Body of pancreas (tissue), 4 donors: ENCODE measurements around the gene SRRM3. TPM values are rescaled to one million over a fixed set of nuclear protein-coding genes. Genes with fewer than 3 reads are reported as not detected.
"Not testable (repeated sequence)": the region's sequence is repeated elsewhere in the genome, so short reads cannot be mapped to it uniquely, and the experiment has no call there.

Experiments used
- ATAC-seq: fragments of 150-250 bp; one replicate; pipeline ENCODE4 v1.9.1; 2016
- DNase-seq, 4 donors: peaks; one replicate each; pipeline ENCODE4 v3.0.0-alpha.2; 2019
- H3K27ac ChIP-seq, 4 donors: fragments of 200-600 bp; sonication (generic); 1 replicate in 3 of 4; 2 replicates in 1 of 4; pipeline versions ENCODE4 v1.5.1 to v1.6.1; 2016 to 2019; ENCODE audit warnings: mild to moderate bottlenecking in 1 of 4, mixed read lengths in 1 of 4, moderate library complexity in 1 of 4
- H3K27me3 ChIP-seq, 2 donors: fragments of 200-600 bp; sonication (generic); one replicate each; pipeline ENCODE4 v1.6.0; 2016; ENCODE audit warnings: mild to moderate bottlenecking in 1 of 2
- H3K36me3 ChIP-seq, 2 donors: fragments of 200-600 bp; sonication (generic); replicated peaks in 1 of 2; 2 replicates each; pipeline ENCODE4 v1.5.1; 2016; ENCODE audit warnings: low read depth in 2 of 2; ENCODE audit not compliant: insufficient read depth in 1 of 2
- H3K4me1 ChIP-seq: fragments of 200-600 bp; sonication (generic); one replicate; pipeline ENCODE4 v1.6.0; 2016
- H3K4me3 ChIP-seq, 2 donors: fragments of 200-600 bp; sonication (generic); 1 replicate in 1 of 2; 2 replicates in 1 of 2; pipeline ENCODE4 v1.5.1; 2016 to 2019
- H3K9me3 ChIP-seq, 3 donors: fragments of 200-600 bp; sonication (generic); 1 replicate in 2 of 3; 2 replicates in 1 of 3; pipeline ENCODE4 v1.5.1; 2016
- POLR2A ChIP-seq, 3 donors: fragments of 450-650 bp; IDR thresholded peaks; one replicate each; pipeline ENCODE4 v1.6.1; 2016; ENCODE audit warnings: antibody characterized with exemption in 3 of 3, mild to moderate bottlenecking in 2 of 3
- WGBS, 2 donors: methylation state at CpG; one replicate each; pipeline ENCODE4 v1.1.5; 2017; 5-methylcytosine and 5-hydroxymethylcytosine counted together
- intact Hi-C: fragments of 100-400 bp; cut with DNase I; formaldehyde crosslinking; loops from one replicate; pipeline ENCODE4 v1.15.1; 2023
- total RNA-seq, 2 donors: library from RNA; depleted of rRNA; stranded (reverse); fragments of >200 nt; gene quantifications; one replicate each; pipeline ENCODE4 v1.1.0, GENCODE V29; 2016
- TF ChIP-seq, protein P1 (sequence below), 7 experiments: fragments of 450-650 bp in 4 of 7; fragments of 200-600 bp in 3 of 7; sonication (generic) in 3 of 7; IDR thresholded peaks; one replicate each; pipeline ENCODE4 v1.5.1; 2016 to 2019; ENCODE audit warnings: antibody characterized with exemption in 7 of 7

The SRRM3 gene
- total RNA-seq, 2 donors from 2014 or later = 3.4 to 13.8 TPM

DNA sequence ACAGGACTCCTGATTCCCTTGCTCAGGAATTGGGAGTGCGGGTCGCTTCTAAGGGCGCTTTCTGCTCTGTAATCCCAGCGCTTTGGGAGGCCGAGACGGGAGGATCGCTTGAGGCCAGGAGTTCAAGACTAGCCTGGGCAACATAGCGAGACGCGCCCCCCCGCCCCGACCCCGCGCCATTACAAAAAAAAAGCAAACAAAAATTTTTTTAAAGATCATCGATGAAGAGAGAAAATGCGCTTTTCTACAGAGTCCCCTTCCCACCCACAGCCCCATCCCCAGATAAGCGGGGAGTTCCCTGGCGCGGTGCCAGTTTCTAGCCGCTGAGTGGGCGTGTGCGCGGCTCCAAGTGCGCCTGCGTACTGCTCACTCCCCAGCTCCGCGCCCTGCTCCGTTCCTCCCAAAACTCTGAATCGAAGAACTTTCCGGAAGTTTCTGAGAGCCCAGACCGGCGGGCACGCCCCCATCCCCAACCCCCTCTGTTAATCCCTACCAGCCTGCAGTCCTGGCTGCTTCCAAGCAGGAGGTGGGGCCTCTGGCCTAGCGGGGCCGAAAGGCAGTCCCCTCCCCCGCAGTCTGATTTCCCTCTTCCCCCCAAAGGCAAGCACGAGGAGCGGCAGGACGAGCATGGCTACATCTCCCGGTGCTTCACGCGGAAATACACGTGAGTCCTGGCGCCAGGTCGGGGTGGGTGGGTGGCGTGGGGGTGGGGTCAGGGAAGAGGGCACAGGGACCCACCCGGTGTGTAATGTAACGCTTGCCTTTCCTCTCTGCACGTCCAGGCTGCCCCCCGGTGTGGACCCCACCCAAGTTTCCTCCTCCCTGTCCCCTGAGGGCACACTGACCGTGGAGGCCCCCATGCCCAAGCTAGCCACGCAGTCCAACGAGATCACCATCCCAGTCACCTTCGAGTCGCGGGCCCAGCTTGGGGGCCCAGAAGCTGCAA, 101.8 kb downstream of the SRRM3 start:
- H3K36me3 ChIP-seq = no peaks in the 10 kb centered on the region
- 3% methylated on average over 43 to 56 of the region's 56 CpGs for WGBS, 2 donors
- no peaks in the 10 kb centered on the region for H3K27me3 ChIP-seq
- peak overlapping the region; percentile 98 to 100 (median 100) for H3K27ac ChIP-seq
- TF ChIP-seq, protein P1, sequence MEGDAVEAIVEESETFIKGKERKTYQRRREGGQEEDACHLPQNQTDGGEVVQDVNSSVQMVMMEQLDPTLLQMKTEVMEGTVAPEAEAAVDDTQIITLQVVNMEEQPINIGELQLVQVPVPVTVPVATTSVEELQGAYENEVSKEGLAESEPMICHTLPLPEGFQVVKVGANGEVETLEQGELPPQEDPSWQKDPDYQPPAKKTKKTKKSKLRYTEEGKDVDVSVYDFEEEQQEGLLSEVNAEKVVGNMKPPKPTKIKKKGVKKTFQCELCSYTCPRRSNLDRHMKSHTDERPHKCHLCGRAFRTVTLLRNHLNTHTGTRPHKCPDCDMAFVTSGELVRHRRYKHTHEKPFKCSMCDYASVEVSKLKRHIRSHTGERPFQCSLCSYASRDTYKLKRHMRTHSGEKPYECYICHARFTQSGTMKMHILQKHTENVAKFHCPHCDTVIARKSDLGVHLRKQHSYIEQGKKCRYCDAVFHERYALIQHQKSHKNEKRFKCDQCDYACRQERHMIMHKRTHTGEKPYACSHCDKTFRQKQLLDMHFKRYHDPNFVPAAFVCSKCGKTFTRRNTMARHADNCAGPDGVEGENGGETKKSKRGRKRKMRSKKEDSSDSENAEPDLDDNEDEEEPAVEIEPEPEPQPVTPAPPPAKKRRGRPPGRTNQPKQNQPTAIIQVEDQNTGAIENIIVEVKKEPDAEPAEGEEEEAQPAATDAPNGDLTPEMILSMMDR (IDR thresholded peaks at IDR 0.05) = no peak
- TF ChIP-seq POLR2A (IDR thresholded peaks at IDR 0.05) = peak; percentile 41 to 58 (median 56)
- DNase-seq (peak; percentile 88 to 93 (median 90)), ATAC-seq (peak; percentile 49)
- H3K9me3 ChIP-seq = no peaks in the 10 kb centered on the region
- H3K4me3 ChIP-seq = peak overlapping the region; percentile 39 to 82
- intact Hi-C loops = no loop called here
- H3K4me1 ChIP-seq = peaks cover 75% of the 10 kb centered on the region

DNA sequence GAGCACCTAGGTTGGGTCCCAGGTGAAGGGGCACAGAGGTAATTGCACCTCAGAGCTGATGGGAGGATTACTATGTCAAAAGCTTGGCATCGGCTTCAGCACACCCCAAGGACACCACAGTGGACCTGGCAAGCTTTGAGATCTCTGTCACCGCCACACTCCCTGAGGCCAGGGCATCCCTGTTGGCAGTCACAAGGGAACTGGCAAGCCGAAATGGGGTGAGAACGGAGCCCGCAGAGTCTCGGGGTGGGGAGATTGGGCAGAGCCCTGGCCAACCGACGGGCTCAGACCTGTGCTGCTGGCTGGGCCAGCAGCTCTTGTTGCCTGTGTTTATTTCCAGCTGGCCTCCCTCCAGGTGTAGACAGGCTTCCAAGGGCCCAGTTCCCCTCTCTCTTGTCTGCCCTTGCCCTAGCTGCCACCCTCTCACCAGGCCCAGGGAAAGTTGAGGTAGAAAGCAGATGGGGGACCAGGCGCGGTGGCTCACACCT, 103.2 kb downstream of the SRRM3 start:
- Histone ChIP-seq H3K4me3 (no peak overlapping the region), H3K9me3 (no peaks in the 10 kb centered on the region), H3K27ac (peak overlapping the region; percentile 98 to 100 (median 100)), H3K27me3 (no peaks in the 10 kb centered on the region), H3K36me3 (no peaks in the 10 kb centered on the region), H3K4me1 (peaks cover 66% of the 10 kb centered on the region)
- intact Hi-C loops = no loop called here
- TF ChIP-seq POLR2A (IDR thresholded peaks at IDR 0.05) = peak; percentile 39 to 61 (median 48)
- TF ChIP-seq, protein P1 (IDR thresholded peaks at IDR 0.05) = no peak
- peak; percentile 86 to 91 (median 88) for DNase-seq
- 9 to 23% methylated on average over 3 to 10 of the region's 10 CpGs for WGBS, 2 donors
- peak; percentile 47 for ATAC-seq

DNA sequence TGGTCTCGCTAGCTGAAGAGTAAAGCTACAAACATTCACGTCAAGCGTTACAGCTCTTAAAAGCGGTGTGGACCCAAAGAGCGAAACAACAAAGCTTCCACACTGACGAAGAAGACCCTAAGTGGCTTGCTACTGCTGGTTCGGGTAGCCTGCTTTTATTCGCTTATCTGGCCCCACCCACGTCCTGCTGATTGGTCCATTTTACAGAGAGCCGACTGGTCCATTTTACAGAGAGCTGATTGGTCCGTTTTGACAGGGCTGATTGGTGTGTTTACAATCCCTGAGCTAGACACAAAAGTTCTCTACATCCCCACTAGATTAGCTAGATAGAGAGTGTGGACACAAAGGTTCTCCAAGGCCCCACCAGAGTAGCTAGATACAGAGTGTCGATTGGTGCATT, 107.2 kb downstream of the SRRM3 start:
- H3K27ac ChIP-seq, H3K36me3 ChIP-seq, DNase-seq, H3K9me3 ChIP-seq, intact Hi-C loops, H3K4me3 ChIP-seq, ATAC-seq, H3K27me3 ChIP-seq: not testable (repeated sequence)
- peaks cover 54% of the 10 kb centered on the region for H3K4me1 ChIP-seq
- 82 to 94% methylated on average over 11 to 12 of the region's 12 CpGs for WGBS, 2 donors

DNA sequence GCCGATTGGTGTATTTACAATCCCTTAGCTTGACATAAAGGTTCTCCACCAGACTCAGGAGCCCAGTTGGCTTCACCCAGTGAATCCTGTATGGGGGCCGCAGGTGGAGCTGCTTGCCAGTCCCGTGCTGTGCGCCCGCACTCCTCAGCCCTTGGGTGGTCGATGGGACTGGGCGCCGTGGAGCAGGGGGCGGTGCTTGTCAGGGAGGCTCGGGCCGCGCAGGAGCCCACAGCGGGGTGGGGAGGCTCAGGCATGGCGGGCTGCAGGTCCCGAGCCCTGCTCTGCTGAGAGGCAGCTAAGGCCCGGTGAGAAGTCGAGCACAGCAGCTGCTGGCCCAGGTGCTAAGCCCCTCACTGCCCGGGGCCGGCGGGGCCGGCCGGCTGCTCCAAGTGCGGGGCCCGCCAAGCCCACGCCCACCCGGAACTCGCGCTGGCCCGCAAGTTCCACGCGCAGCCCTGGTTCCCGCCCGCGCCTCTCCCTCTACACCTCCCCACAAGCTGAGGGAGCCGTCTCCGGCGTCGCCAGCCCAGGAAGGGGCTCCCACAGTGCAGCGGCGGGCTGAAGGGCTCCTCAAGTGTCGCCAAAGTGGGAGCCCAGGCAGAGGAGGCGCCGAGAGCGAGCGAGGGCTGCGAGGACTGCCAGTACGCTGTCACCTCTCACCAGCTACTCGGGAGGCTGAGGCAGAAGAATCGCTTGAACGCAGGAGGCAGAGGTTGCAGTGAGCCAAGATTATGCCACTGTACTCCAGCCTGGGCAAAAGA, 107.8 kb downstream of the SRRM3 start:
- intact Hi-C loops = loop anchor here (5.0 kb wide), 1 partner anchor 127 kb away; no protein-coding TSS in a partner anchor
- not testable (repeated sequence) for H3K27me3 ChIP-seq, H3K9me3 ChIP-seq, H3K4me3 ChIP-seq, H3K36me3 ChIP-seq, DNase-seq, ATAC-seq
- peaks cover 54% of the 10 kb centered on the region for H3K4me1 ChIP-seq
- 89 to 93% methylated on average over 16 to 32 of the region's 50 CpGs for WGBS, 2 donors
- H3K27ac ChIP-seq = peak overlapping the region in 3 of 4 donors; percentile 75 to 82 (median 81)

DNA sequence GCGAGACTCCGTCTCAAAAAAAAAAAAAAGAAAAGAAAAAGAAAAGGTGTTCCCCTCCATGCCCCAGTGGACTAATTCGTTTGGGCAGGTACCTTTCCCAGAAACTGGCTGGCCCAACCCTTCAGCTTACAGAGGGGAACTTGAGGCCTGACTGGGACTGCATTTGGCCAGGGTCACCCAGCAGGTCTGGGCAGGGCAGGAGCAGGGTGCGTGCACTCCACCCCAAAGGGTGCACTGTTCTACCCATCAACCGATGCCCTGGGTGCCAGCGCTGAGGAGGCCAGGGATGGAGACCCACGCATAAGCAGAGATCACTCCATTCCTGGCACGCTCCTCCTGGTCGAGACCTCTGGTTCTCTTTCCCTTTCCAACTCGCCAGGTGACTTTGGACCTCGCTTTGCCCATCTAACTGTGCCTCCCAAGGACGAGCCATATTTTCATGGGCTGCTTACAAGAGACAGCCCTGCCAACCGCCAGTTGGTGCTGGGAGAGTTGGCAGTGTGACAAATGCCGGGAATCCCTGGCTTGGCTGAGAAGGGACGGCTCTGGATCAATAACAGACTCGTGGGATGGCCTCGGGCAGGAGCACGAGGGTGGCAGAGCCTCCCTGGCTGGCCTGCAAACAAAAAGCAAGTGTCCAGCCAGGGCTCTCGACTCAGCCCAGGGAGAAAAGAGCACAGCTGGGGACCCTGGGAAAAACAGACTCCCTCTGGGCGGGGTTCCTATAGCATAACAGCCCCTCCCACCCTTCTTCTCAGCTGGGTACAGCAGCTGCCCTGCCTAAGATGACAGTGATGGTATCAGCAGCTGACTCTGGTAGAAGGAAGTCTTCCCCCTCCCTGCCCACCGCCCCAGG, 108.6 kb downstream of the SRRM3 start:
- Histone ChIP-seq H3K4me3 (no peak overlapping the region), H3K27ac (peak overlapping the region; percentile 57 to 82 (median 78)), H3K9me3 (no peaks in the 10 kb centered on the region), H3K4me1 (peaks cover 47% of the 10 kb centered on the region), H3K36me3 (no peaks in the 10 kb centered on the region), H3K27me3 (no peaks in the 10 kb centered on the region)
- peak; percentile 46 for ATAC-seq
- intact Hi-C loops = loop anchor here (5.0 kb wide), 1 partner anchor 128 kb away; no protein-coding TSS in a partner anchor
- no peak for TF ChIP-seq POLR2A (IDR thresholded peaks at IDR 0.05)
- TF ChIP-seq, protein P1 (IDR thresholded peaks at IDR 0.05) = peak in 1 of 7 experiments; percentile 5
- WGBS, 2 donors = 20 to 28% methylated on average over 19 to 21 of the region's 21 CpGs
- peak; percentile 77 to 89 (median 80) for DNase-seq

DNA sequence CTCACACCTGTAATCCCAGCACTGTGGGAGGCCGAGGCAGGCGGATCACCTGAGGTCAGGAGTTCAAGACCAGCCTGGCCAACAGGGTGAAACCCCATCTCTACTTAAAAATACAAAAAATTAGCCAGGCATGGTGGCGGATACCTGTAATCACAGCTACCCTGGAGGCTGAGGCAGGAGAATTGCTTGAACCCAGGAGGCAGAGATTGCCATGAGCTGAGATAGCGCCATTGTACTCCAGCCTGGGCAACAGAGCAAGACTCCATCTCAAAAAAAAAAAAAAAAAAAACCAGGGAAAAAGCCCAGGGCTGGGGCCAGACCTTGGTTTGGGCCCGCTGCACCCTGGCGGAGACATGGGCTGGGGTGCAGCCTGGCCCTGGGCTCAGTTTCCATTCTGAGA, 110.1 kb downstream of the SRRM3 start:
- intact Hi-C loops = loop anchor here (5.0 kb wide), 1 partner anchor 130 kb away; no protein-coding TSS in a partner anchor
- not testable (repeated sequence) for H3K36me3 ChIP-seq, ATAC-seq, H3K27me3 ChIP-seq, H3K9me3 ChIP-seq, H3K27ac ChIP-seq, DNase-seq, H3K4me3 ChIP-seq
- 97 to 98% methylated on average over 5 to 6 of the region's 6 CpGs for WGBS, 2 donors
- peaks cover 32% of the 10 kb centered on the region for H3K4me1 ChIP-seq
